ENCODE results near the gene SIVA1.

The SIVA1 gene

GRCh38 chr14:104734601-104734990 lies 18.4 kb upstream of the SIVA1 start:
- no peak for DNase-seq (ENCODE audit: low read depth in 1 of 2, low spot score in 1 of 2)

DNA sequence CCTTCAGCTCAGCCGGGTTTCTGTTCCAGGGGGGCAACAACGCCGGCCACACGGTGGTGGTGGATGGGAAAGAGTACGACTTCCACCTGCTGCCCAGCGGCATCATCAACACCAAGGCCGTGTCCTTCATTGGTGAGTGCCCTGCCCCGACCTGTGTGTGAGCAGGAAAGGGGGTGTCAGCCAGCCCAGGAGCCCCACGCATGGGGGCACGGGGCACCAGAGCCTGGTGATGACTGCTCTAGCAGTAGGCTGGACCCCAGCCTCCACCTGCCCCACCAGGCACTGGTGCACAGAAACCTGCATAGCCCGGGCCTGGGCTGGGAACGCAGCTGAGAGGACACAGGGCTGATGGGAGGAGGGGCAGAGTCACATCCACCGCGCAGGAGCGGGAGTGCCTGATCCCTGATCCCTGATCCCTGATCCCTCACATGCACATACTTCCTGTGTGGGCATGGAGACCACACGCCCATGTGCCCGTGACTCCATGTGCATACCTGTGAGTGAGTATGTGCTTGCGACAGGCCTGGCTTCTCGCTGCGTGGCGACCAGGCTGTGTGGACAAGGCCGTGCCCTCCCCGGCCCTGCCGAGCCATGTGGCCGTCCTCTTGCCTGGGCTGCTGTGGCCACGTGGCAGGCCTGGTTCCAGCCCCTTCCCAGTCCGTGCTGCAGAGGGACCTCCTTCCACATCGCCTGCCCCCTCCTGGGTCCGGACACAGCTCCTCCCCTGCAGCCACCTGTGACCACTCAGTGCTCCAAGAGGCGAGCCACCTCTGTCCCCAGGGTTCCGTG lies 17.8 kb upstream of the SIVA1 start:
- no peak for DNase-seq (ENCODE audit: low read depth in 1 of 2, low spot score in 1 of 2)

DNA sequence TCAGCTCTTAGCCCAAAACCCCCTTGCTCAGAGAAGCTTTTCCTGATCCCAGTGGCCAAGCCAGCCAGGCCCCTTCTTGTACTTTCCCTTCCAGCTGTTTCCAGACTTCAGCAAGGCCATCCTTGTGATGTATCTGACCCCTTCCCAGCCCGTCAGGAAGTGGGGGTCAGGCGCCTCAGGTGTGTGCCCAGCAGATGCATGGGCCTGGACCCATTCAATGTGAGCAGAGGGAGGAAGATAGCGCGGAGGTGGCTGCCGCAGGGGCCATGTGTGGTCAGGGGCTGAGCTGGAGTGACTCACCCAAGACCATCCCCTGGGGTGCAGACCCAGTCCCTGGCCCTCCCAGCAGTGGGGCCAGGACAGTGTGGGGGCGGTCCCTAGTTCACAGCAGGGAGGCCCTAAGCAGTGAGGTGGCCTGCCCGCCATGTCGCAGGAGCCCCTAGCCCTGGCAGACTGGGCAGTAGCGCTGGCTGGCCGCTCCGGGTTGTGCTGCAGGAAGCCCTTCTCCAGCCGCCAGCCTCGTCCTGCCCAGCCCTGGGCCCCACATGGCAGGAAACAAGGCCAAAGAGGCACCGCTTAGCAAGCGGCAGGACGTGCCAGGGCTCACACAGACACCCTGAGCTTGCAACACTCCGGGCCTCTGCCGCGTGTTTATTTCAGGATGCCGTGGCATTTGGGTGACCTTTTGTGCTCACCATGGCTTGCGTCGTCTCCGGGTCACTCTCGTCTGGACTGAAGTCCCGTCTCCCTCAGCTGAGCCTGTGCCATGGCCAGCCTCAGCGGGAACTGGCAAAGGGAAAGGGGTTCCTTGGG lies 16.9 kb upstream of the SIVA1 start:
- DNase-seq (ENCODE audit: low read depth in 1 of 2, low spot score in 1 of 2), result no peak

DNA sequence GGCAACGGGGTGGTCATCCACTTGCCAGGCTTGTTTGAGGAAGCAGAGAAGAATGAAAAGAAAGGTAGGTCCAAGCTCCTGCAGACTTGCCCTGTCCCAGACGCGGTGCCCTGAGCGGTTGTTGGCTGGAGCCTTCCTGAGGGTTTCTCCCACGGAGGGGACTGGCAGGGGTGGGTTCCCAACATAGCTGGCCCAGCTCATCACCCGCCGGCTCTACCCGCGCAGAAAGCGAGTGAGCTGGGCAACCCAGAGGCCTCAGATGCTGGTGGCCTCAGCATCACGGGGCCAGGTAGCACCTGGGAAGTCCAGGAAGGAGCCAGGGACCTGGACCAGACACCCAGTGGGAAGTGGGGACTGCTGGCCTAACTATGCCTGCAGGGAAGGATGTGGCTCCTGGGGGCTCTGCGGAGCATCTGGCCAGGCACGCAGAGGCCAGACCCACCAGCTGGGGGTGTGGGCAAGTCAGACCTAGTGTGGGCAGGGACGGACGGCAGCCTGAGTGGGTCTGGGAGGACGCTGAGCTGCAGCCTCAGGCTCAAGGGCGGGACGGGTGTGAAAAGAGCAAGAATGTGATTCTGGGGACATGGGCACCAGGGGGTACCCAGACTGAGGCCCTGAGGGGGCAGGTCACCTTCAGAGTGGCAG lies 14.4 kb upstream of the SIVA1 start:
- DNase-seq (ENCODE audit: low read depth in 1 of 2, low spot score in 1 of 2), result no peak

GRCh38 chr14:104739026-104739425 lies 13.9 kb upstream of the SIVA1 start:
- DNase-seq (ENCODE audit: low read depth in 1 of 2, low spot score in 1 of 2), result no peak

DNA sequence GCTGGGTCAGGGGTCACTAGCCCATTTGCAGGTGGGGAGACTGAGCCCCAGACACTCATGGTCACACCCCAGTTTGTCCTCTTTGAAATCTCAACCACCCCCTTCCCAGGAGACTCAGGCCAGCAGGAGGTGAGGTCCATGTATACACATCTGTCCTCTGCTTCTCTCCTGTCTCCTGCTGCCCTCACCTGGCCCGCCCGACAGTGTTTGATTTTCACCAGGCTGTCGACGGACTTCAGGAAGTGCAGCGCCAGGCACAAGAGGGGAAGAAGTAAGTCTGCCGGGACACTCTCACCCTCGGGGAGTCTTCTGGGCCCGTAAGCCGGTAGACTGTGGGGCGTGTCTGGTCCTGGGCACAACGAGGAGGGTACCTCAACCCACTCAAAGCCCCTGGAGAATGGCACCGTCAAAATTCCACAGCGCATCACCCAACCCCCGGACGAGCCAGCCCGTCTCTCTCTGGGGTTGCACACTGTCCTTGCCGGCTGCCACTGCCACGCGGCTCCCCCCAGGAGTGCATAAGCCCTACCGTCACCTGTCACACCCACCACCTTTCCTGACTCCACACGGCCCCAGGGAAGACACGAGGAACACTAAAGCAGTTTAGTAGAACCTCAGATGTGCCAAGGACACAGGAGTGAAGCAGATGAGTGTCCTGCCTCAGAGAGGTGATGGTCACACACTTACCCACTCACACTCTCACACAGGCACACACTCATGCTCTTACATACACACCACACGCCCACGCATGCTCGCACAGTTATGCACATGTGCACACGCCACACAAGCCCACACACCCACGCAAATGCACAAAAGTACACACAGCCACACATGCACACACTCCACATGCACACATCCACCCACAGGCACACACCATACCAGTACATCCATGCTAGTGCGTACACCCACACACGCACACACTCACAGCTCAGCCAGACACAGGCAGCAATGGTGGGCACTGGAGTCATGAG lies 13.1 kb upstream of the SIVA1 start:
- no peak for DNase-seq (ENCODE audit: low read depth in 1 of 2, low spot score in 1 of 2)

GRCh38 chr14:104741108-104741802 lies 11.7 kb upstream of the SIVA1 start:
- no peak for DNase-seq (ENCODE audit: low read depth in 1 of 2, low spot score in 1 of 2)

DNA sequence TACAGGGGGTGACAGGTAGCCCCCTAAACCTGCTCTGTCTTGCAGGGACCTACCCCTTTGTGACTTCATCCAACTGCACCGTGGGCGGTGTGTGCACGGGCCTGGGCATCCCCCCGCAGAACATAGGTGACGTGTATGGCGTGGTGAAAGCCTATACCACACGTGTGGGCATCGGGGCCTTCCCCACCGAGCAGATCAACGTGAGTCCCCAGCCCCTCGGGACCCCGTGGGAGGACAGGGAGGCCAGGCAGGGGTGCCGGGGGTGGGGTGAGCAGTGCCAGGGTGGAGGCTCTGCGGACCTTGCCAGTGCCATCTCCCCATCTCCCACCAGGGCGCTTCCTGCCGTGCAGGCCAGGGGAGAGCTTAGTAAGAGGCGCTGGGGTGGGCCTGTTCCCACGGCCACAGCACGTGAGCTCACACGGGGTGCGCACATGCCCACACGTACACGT lies 11.1 kb upstream of the SIVA1 start:
- DNase-seq (ENCODE audit: low read depth in 1 of 2, low spot score in 1 of 2), result no peak

- DNase-seq (ENCODE audit: low read depth in 1 of 2, low spot score in 1 of 2), result no peak
These were observed 10.1 kb upstream of the SIVA1 start for GRCh38 chr14:104742586-104743455.

- no peak for DNase-seq (ENCODE audit: low read depth in 1 of 2, low spot score in 1 of 2)
These were observed 9.2 kb upstream of the SIVA1 start for GRCh38 chr14:104743461-104744380.

DNA sequence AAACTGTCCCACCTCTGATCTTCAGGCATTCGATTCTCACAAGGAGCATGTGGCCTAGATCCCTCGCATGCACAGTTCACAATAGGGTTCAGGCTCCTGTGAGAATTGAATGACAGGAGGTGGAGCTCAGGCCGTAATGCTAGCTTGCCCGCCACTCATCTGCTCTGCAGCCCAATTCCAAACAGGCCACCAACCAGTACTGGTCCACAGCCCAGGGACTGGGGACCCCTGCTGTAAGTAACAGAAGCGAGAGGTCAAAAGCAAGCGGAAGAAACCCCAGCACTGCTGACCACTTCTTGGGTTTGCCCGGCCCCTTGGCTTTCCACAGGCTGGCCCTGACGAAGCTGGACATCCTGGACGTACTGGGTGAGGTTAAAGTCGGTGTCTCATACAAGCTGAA lies 8.5 kb upstream of the SIVA1 start:
- no peak for DNase-seq (ENCODE audit: low read depth in 1 of 2, low spot score in 1 of 2)

GRCh38 chr14:104745431-104745830 lies 7.5 kb upstream of the SIVA1 start:
- DNase-seq (ENCODE audit: low read depth in 1 of 2, low spot score in 1 of 2), result no peak

- DNase-seq (ENCODE audit: low read depth in 1 of 2, low spot score in 1 of 2), result no peak
These were observed 6.8 kb upstream of the SIVA1 start for GRCh38 chr14:104746071-104746545.

DNA sequence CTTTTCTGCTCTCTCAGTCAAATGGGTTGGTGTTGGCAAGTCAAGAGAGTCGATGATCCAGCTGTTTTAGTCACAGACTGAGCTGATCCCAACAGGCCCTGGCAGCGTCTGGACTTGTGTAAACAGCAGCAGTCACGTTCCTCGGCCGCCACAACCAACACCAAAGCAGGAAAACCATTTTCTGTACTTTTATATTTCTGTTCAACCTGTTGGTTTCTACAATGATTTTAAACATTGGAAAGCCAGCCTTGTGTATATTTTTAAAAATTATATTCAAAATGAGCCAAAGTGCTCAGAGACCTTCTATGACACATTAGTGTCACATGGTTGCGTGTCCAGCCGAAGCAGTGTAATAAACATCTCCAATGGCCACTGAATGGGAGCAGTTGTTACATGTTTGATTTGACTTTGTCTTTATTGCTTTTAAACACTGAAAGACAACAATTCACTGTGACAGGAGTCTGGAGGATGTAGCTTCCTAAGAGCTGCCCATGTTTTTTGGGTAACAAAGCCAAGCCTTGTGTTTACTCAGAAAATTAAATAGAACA lies 5.9 kb upstream of the SIVA1 start:
- DNase-seq (ENCODE audit: low read depth in 1 of 2, low spot score in 1 of 2), result no peak

DNA sequence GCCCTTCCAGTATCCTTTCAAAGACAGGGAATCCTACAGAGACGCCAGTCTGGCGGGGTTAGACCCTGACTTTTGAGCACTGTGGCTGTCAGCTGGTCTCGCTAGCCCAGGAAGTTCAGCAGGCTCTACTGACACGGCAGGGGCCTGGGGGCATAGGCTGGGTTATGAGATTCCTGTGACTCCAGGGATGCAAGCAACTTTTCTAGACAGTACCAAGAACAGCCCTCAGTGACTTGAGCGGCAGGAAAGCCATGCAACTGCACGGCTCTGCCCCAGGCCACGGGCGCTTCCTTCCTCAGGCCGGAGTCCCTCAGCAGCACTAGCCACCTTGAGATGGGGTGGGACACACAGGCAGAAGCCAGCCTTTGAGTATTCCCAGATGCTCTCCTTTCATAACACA lies 5.1 kb upstream of the SIVA1 start:
- DNase-seq (ENCODE audit: low read depth in 1 of 2, low spot score in 1 of 2), result no peak

DNA sequence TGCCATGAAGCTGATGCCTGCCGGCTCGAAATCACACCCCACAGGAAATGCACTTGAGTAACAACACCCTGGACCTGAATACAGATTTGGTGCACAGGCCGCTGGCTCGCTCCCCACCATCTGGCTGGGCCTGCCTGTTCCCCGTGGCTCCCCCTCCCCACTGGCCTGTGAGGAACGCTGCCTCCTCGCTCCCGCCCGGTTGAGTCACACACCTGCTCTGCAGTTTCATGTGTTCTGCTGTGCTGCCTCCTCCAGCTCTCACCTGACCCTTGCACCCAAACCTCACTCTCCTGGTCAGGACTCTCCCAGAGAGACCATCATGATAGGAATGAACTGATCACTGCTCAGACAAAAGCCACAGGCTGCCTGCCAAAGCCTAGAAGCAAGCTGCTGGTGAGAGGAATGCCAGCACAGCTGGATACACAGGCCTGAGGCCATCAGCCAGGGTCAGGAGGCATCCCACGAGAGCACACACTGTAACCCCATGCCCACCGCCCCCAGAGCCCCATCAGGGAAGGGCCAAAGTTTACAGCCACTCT lies 3.8 kb upstream of the SIVA1 start:
- DNase-seq (ENCODE audit: low read depth in 1 of 2, low spot score in 1 of 2), result no peak

DNA sequence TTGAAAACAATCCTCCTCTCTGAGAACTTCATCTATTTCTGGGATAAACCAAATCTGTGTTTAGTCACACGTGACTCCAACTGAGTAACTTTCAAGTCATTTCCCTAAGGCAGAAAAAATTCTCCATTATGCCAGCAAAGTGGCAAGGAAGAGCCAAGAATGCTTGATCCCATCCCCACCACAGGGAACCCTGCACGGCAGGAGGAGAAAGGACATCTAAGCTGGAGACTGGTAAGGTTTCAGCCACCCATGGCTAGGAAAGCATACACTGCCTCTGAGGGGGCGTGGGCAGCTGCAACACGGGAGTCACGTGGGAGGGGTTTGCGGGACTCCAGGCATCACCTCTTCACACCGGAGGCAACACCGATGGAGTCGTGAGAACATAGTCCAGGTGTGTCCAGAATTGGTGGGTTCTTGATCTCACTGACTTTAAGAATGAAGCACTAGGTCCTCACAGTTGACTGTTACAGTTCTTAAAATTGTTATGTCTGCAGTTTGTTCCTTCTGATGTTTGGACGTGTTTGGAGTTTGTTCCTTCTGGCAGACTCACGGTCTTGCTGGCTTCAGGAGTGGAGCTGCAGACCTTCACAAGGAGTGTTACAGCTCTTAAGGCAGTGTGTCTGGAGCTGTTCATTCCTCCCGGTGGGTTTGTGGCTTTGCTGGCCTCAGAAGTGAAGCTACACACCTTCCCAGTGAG lies 2.7 kb upstream of the SIVA1 start:
- no peak for DNase-seq (ENCODE audit: low read depth in 1 of 2, low spot score in 1 of 2)
